WTC11 (cell line): ENCODE data around the gene DIABLO.

ENCODE experiments used
- FOXK1 ChIP-seq: sonication (generic); formaldehyde crosslinking; IDR thresholded peaks from 2 replicates; pipeline ENCODE4 v1.8.0; 2022; ENCODE audit warnings: mild to moderate bottlenecking, moderate library complexity, missing genetic modification reagents
- FOXP1 ChIP-seq: sonication (generic); formaldehyde crosslinking; IDR thresholded peaks from 2 replicates; pipeline ENCODE4 v1.8.0; 2022; ENCODE audit warnings: missing genetic modification reagents, mild to moderate bottlenecking, moderate library complexity, borderline replicate concordance
- JAZF1 ChIP-seq: fragments of 250-450 bp; sonication (Bioruptor Pico); IDR thresholded peaks from 2 replicates; pipeline ENCODE4 v1.9.0; 2021; ENCODE audit warnings: moderate library complexity, mild to moderate bottlenecking, inconsistent platforms
- JUN ChIP-seq: sonication (generic); formaldehyde crosslinking; IDR thresholded peaks from 2 replicates; pipeline ENCODE4 v1.8.0; 2023; ENCODE audit warnings: mild to moderate bottlenecking, missing genetic modification reagents
- SMAD4 ChIP-seq: sonication (generic); formaldehyde crosslinking; IDR thresholded peaks from 2 replicates; pipeline ENCODE4 v1.8.0; 2022; ENCODE audit warnings: mild to moderate bottlenecking, missing genetic modification reagents
- SP1 ChIP-seq: sonication (generic); formaldehyde crosslinking; conservative IDR thresholded peaks from 2 replicates; pipeline ENCODE4 v1.8.1; 2022; ENCODE audit warnings: missing genetic modification reagents
- TEAD4 ChIP-seq: sonication (generic); formaldehyde crosslinking; IDR thresholded peaks from 2 replicates; pipeline ENCODE4 v1.8.0; 2022; ENCODE audit warnings: mild to moderate bottlenecking, missing genetic modification reagents
- ZNF121 ChIP-seq: sonication (generic); formaldehyde crosslinking; IDR thresholded peaks from 2 replicates; pipeline ENCODE4 v1.8.0; 2023; ENCODE audit warnings: missing genetic modification reagents
- ZNF423 ChIP-seq: fragments of 250-450 bp; sonication (Bioruptor Pico); IDR thresholded peaks from 2 replicates; pipeline ENCODE4 v2.1.2; 2022; ENCODE audit warnings: mild to moderate bottlenecking, moderate library complexity
- TF ChIP-seq, protein P1 (sequence below): fragments of 200-600 bp; IDR thresholded peaks from 2 replicates; pipeline ENCODE4 v1.8.0; 2022; ENCODE audit warnings: antibody characterized with exemption
- TF ChIP-seq, protein P2 (sequence below): sonication (generic); formaldehyde crosslinking; IDR thresholded peaks from 2 replicates; pipeline ENCODE4 v1.8.1; 2022; ENCODE audit warnings: low read depth, mild to moderate bottlenecking, moderate library complexity, missing genetic modification reagents, borderline replicate concordance
- TF ChIP-seq, protein P3 (sequence below): sonication (generic); formaldehyde crosslinking; IDR thresholded peaks from 2 replicates; pipeline ENCODE4 v1.8.1; 2022; ENCODE audit warnings: low read depth, missing genetic modification reagents, borderline replicate concordance
- TF ChIP-seq, protein P4 (sequence below): sonication (generic); formaldehyde crosslinking; IDR thresholded peaks from 2 replicates; pipeline ENCODE4 v1.8.1; 2023; ENCODE audit warnings: mild to moderate bottlenecking, missing genetic modification reagents, moderate library complexity

DNA sequence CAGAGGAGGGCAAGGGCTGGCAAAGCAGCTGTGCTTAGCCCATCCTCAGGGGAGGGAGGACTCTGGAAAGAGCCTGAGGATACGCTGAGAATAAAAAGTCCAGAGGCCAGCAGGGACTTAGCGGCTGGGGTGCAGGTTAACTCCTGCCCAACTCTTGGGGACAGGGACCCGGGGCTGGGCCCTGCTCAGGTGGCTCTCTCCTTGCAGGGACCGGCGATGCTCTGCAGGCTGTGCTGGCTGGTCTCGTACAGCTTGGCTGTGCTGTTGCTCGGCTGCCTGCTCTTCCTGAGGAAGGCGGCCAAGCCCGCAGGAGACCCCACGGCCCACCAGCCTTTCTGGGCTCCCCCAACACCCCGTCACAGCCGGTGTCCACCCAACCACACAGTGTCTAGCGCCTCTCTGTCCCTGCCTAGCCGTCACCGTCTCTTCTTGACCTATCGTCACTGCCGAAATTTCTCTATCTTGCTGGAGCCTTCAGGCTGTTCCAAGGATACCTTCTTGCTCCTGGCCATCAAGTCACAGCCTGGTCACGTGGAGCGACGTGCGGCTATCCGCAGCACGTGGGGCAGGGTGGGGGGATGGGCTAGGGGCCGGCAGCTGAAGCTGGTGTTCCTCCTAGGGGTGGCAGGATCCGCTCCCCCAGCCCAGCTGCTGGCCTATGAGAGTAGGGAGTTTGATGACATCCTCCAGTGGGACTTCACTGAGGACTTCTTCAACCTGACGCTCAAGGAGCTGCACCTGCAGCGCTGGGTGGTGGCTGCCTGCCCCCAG is 19.6 kb downstream of the DIABLO start:
- TF ChIP-seq, protein P1, sequence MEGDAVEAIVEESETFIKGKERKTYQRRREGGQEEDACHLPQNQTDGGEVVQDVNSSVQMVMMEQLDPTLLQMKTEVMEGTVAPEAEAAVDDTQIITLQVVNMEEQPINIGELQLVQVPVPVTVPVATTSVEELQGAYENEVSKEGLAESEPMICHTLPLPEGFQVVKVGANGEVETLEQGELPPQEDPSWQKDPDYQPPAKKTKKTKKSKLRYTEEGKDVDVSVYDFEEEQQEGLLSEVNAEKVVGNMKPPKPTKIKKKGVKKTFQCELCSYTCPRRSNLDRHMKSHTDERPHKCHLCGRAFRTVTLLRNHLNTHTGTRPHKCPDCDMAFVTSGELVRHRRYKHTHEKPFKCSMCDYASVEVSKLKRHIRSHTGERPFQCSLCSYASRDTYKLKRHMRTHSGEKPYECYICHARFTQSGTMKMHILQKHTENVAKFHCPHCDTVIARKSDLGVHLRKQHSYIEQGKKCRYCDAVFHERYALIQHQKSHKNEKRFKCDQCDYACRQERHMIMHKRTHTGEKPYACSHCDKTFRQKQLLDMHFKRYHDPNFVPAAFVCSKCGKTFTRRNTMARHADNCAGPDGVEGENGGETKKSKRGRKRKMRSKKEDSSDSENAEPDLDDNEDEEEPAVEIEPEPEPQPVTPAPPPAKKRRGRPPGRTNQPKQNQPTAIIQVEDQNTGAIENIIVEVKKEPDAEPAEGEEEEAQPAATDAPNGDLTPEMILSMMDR = no peak
- TF ChIP-seq FOXP1 (CRISPR knock-in tag) (no peak; the same call in 1 of the 2 replicates), ZNF423 (no peak), ZNF121 (CRISPR knock-in tag) (no peak), FOXK1 (no peak), TEAD4 (CRISPR knock-in tag) (no peak), JUN (no peak), JAZF1 (no peak), SMAD4 (CRISPR knock-in tag) (no peak), SP1 (CRISPR knock-in tag) (no peak)
- TF ChIP-seq, protein P2, sequence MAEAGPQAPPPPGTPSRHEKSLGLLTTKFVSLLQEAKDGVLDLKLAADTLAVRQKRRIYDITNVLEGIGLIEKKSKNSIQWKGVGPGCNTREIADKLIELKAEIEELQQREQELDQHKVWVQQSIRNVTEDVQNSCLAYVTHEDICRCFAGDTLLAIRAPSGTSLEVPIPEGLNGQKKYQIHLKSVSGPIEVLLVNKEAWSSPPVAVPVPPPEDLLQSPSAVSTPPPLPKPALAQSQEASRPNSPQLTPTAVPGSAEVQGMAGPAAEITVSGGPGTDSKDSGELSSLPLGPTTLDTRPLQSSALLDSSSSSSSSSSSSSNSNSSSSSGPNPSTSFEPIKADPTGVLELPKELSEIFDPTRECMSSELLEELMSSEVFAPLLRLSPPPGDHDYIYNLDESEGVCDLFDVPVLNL (CRISPR knock-in tag) = no peak
- TF ChIP-seq, protein P3, sequence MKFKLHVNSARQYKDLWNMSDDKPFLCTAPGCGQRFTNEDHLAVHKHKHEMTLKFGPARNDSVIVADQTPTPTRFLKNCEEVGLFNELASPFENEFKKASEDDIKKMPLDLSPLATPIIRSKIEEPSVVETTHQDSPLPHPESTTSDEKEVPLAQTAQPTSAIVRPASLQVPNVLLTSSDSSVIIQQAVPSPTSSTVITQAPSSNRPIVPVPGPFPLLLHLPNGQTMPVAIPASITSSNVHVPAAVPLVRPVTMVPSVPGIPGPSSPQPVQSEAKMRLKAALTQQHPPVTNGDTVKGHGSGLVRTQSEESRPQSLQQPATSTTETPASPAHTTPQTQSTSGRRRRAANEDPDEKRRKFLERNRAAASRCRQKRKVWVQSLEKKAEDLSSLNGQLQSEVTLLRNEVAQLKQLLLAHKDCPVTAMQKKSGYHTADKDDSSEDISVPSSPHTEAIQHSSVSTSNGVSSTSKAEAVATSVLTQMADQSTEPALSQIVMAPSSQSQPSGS = no peak
- TF ChIP-seq, protein P4, sequence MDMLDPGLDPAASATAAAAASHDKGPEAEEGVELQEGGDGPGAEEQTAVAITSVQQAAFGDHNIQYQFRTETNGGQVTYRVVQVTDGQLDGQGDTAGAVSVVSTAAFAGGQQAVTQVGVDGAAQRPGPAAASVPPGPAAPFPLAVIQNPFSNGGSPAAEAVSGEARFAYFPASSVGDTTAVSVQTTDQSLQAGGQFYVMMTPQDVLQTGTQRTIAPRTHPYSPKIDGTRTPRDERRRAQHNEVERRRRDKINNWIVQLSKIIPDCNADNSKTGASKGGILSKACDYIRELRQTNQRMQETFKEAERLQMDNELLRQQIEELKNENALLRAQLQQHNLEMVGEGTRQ (CRISPR knock-in tag) = peak; percentile 74
